DMS79 treated with DMSO at 0.1 percent for 48 hours (cell line): ENCODE results near the gene PTPRR.

Experiments used
- DNase-seq: peaks from one replicate; lab custom pipeline; 2025; lab: John Stamatoyannopoulos, UW

The PTPRR gene

GRCh38 chr12:70692681-70693288, 227.8 kb downstream of the PTPRR start:
- no peak for DNase-seq

GRCh38 chr12:70691018-70691672, 229.4 kb downstream of the PTPRR start:
- DNase-seq, result no peak

- DNase-seq, result no peak
Observed at GRCh38 chr12:70686907-70687306, 233.6 kb downstream of the PTPRR start.

- DNase-seq, result no peak
Observed at GRCh38 chr12:70686299-70686698, 234.2 kb downstream of the PTPRR start.

- no peak for DNase-seq
Observed at GRCh38 chr12:70683976-70684375, 236.6 kb downstream of the PTPRR start.

- no peak for DNase-seq
Observed at GRCh38 chr12:70671698-70672097, 248.8 kb downstream of the PTPRR start.

- DNase-seq, result no peak
Observed at GRCh38 chr12:70670948-70671347, 249.6 kb downstream of the PTPRR start.

GRCh38 chr12:70667253-70667652, 253.3 kb downstream of the PTPRR start:
- no peak for DNase-seq

- DNase-seq, result no peak
Observed at GRCh38 chr12:70666364-70666763, 254.2 kb downstream of the PTPRR start.

GRCh38 chr12:70664465-70664881, 256.1 kb downstream of the PTPRR start:
- DNase-seq, result no peak

- DNase-seq, result no peak
Observed at GRCh38 chr12:70663838-70664237, 256.7 kb downstream of the PTPRR start.

- no peak for DNase-seq
Observed at GRCh38 chr12:70661466-70662161, 258.9 kb downstream of the PTPRR start.

- no peak for DNase-seq
Observed at GRCh38 chr12:70660620-70661219, 259.8 kb downstream of the PTPRR start.

- DNase-seq, result no peak
Observed at GRCh38 chr12:70660002-70660604, 260.4 kb downstream of the PTPRR start.

GRCh38 chr12:70659077-70659606, 261.4 kb downstream of the PTPRR start:
- no peak for DNase-seq

- DNase-seq, result no peak
Observed at GRCh38 chr12:70657616-70658286, 262.8 kb downstream of the PTPRR start.

- no peak for DNase-seq
Observed at GRCh38 chr12:70652451-70652850, 268.1 kb downstream of the PTPRR start.

- DNase-seq, result no peak
Observed at GRCh38 chr12:70648831-70649230, 271.7 kb downstream of the PTPRR start.

GRCh38 chr12:70648191-70648590, 272.3 kb downstream of the PTPRR start:
- no peak for DNase-seq

- DNase-seq, result no peak
Observed at GRCh38 chr12:70646850-70647249, 273.7 kb downstream of the PTPRR start.

- no peak for DNase-seq
Observed at GRCh38 chr12:70645494-70646317, 274.8 kb downstream of the PTPRR start.
